HL-60/S4 treated with retinoic acid at 250 ng/mL for 4 days and 3 days (cell line): Measurements from ENCODE around the gene SLC1A2.

Experiments used
- in situ Hi-C: fragments of 300-500 bp; cut with MboI; formaldehyde crosslinking; loops from 2 replicates; pipeline ENCODE4 v1.7.0; 2022; ENCODE audit warnings: low sequenced_read_pairs

Gene SLC1A2

GRCh38 chr11:35381709-35382322, 37.5 kb downstream of the SLC1A2 start:
- in situ Hi-C loops: no loop called here

- in situ Hi-C loops: no loop called here
Measured at GRCh38 chr11:35380603-35381002, 38.8 kb downstream of the SLC1A2 start.

- in situ Hi-C loops: no loop called here
Measured at GRCh38 chr11:35377262-35377661, 42.1 kb downstream of the SLC1A2 start.

- in situ Hi-C loops: no loop called here
Measured at GRCh38 chr11:35376613-35377012, 42.7 kb downstream of the SLC1A2 start.

GRCh38 chr11:35376118-35376510, 43.2 kb downstream of the SLC1A2 start:
- in situ Hi-C loops: no loop called here

- in situ Hi-C loops: no loop called here
Measured at GRCh38 chr11:35375332-35376117, 43.8 kb downstream of the SLC1A2 start.

GRCh38 chr11:35373284-35373933, 45.9 kb downstream of the SLC1A2 start:
- in situ Hi-C loops: no loop called here

GRCh38 chr11:35372565-35373283, 46.6 kb downstream of the SLC1A2 start:
- in situ Hi-C loops: no loop called here

- in situ Hi-C loops: no loop called here
Measured at GRCh38 chr11:35367491-35367890, 51.9 kb downstream of the SLC1A2 start.

- in situ Hi-C loops: no loop called here
Measured at GRCh38 chr11:35366798-35367197, 52.6 kb downstream of the SLC1A2 start.

- in situ Hi-C loops: no loop called here
Measured at GRCh38 chr11:35365961-35366360, 53.4 kb downstream of the SLC1A2 start.

- in situ Hi-C loops: no loop called here
Measured at GRCh38 chr11:35365395-35365794, 54.0 kb downstream of the SLC1A2 start.

- in situ Hi-C loops: no loop called here
Measured at GRCh38 chr11:35363854-35364780, 55.2 kb downstream of the SLC1A2 start.

- in situ Hi-C loops: no loop called here
Measured at GRCh38 chr11:35363246-35363801, 56.0 kb downstream of the SLC1A2 start.

GRCh38 chr11:35362521-35362980, 56.8 kb downstream of the SLC1A2 start:
- in situ Hi-C loops: no loop called here

- in situ Hi-C loops: no loop called here
Measured at GRCh38 chr11:35360055-35360530, 59.3 kb downstream of the SLC1A2 start.

- in situ Hi-C loops: no loop called here
Measured at GRCh38 chr11:35359321-35360054, 59.9 kb downstream of the SLC1A2 start.

GRCh38 chr11:35358391-35358790, 61.0 kb downstream of the SLC1A2 start:
- in situ Hi-C loops: no loop called here

- in situ Hi-C loops: no loop called here
Measured at GRCh38 chr11:35357923-35358322, 61.4 kb downstream of the SLC1A2 start.
